ENCODE measurements around the gene CDK19.
"Not testable (repeated sequence)": the region's sequence is repeated elsewhere in the genome, so short reads cannot be mapped to it uniquely, and the experiment has no call there.

Gene CDK19

GRCh38 chr6:110813338-110814101 lies 1.7 kb downstream of the CDK19 start:
- DNase-seq: peak in 1 of 4 experiments; percentile 10

- no peak for DNase-seq
Observed at GRCh38 chr6:110812719-110813118, 2.5 kb downstream of the CDK19 start.

- peak in 2 of 4 experiments; percentile 44 to 48 for DNase-seq
Observed at GRCh38 chr6:110810896-110811586, 4.2 kb downstream of the CDK19 start.

- DNase-seq: no peak
Observed at GRCh38 chr6:110809792-110810191, 5.5 kb downstream of the CDK19 start.

- DNase-seq: not testable (repeated sequence)
Observed at GRCh38 chr6:110802175-110802574, 13.1 kb downstream of the CDK19 start.

- DNase-seq: no peak
Observed at GRCh38 chr6:110800839-110801196, 14.5 kb downstream of the CDK19 start.

GRCh38 chr6:110800196-110800838 lies 15.0 kb downstream of the CDK19 start:
- no peak for DNase-seq

GRCh38 chr6:110799655-110800054 lies 15.6 kb downstream of the CDK19 start:
- no peak for DNase-seq

GRCh38 chr6:110799189-110799588 lies 16.1 kb downstream of the CDK19 start:
- peak in 3 of 4 experiments; percentile 39 to 52 (median 51) for DNase-seq

- DNase-seq: no peak
Observed at GRCh38 chr6:110795271-110795670, 20.0 kb downstream of the CDK19 start.

- DNase-seq: no peak
Observed at GRCh38 chr6:110786696-110787095, 28.6 kb downstream of the CDK19 start.

GRCh38 chr6:110786271-110786670 lies 29.0 kb downstream of the CDK19 start:
- no peak for DNase-seq

GRCh38 chr6:110784610-110784979 lies 30.7 kb downstream of the CDK19 start:
- DNase-seq: no peak

GRCh38 chr6:110781522-110782214 lies 33.6 kb downstream of the CDK19 start:
- peak in 2 of 4 experiments; percentile 6 to 11 for DNase-seq

- DNase-seq: no peak
Observed at GRCh38 chr6:110778333-110778732, 36.9 kb downstream of the CDK19 start.

- DNase-seq: no peak
Observed at GRCh38 chr6:110777636-110778035, 37.6 kb downstream of the CDK19 start.

- DNase-seq: no peak
Observed at GRCh38 chr6:110776413-110776812, 38.9 kb downstream of the CDK19 start.

- no peak for DNase-seq
Observed at GRCh38 chr6:110769923-110770322, 45.3 kb downstream of the CDK19 start.

- no peak for DNase-seq
Observed at GRCh38 chr6:110768057-110768456, 47.2 kb downstream of the CDK19 start.

GRCh38 chr6:110761371-110761770 lies 53.9 kb downstream of the CDK19 start:
- DNase-seq: peak in 1 of 4 experiments; percentile 17

- no peak for DNase-seq
Observed at GRCh38 chr6:110760589-110760988, 54.7 kb downstream of the CDK19 start.

- not testable (repeated sequence) for DNase-seq
Observed at GRCh38 chr6:110760098-110760497, 55.2 kb downstream of the CDK19 start.

- DNase-seq: no peak
Observed at GRCh38 chr6:110757926-110758325, 57.3 kb downstream of the CDK19 start.
